Measurements from ENCODE around the gene YPEL3. TPM values are rescaled to one million over a fixed set of nuclear protein-coding genes. Genes with fewer than 3 reads are reported as not detected.
"Not testable (repeated sequence)": the region's sequence is repeated elsewhere in the genome, so short reads cannot be mapped to it uniquely, and the experiment has no call there.

YPEL3 gene
- total RNA-seq, 1 experiment from 2014 or later: 4.8 TPM

DNA sequence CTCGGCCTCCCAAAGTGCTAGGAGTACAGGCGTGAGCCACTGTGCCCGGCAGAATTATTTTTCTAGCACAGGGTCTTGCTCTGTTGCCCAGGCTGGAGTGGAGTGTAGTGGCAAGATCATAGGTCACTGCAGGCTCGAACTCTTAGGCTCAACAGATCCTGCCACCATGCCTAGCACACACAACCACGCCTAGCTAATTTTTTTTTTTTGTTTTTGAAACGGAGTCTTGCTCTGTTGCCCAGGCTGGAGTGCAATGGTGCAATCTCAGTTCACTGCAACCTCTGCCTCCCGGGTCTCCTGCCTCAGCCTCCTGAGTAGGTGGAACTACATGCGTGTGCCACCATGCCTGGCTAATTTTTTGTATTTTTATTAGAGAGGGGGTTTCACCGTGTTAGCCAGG lies 29.7 kb upstream of the YPEL3 start:
- peaks cover 14% of the 10 kb centered on the region for H3K4me1 ChIP-seq (replicated peaks)
- not testable (repeated sequence) for DNase-seq (ENCODE audit: low read depth in 1 of 2, low spot score in 2 of 2)

GRCh38 chr16:30124985-30125379 lies 29.0 kb upstream of the YPEL3 start:
- Histone ChIP-seq H3K9me3 (replicated peaks) (no peaks in the 10 kb centered on the region), H3K4me1 (replicated peaks) (peaks cover 14% of the 10 kb centered on the region), H3K27me3 (replicated peaks) (no peaks in the 10 kb centered on the region), H3K36me3 (no peaks in the 10 kb centered on the region), H3K4me3 (no peak overlapping the region), H3K27ac (no peak overlapping the region)
- DNase-seq (ENCODE audit: low read depth in 1 of 2, low spot score in 2 of 2): no peak

More for the DNA sequence above, 29.7 kb upstream of the YPEL3 start:
- not testable (repeated sequence) for H3K27ac ChIP-seq; H3K36me3 ChIP-seq; H3K4me3 ChIP-seq; H3K27me3 ChIP-seq (replicated peaks); H3K9me3 ChIP-seq (replicated peaks)

DNA sequence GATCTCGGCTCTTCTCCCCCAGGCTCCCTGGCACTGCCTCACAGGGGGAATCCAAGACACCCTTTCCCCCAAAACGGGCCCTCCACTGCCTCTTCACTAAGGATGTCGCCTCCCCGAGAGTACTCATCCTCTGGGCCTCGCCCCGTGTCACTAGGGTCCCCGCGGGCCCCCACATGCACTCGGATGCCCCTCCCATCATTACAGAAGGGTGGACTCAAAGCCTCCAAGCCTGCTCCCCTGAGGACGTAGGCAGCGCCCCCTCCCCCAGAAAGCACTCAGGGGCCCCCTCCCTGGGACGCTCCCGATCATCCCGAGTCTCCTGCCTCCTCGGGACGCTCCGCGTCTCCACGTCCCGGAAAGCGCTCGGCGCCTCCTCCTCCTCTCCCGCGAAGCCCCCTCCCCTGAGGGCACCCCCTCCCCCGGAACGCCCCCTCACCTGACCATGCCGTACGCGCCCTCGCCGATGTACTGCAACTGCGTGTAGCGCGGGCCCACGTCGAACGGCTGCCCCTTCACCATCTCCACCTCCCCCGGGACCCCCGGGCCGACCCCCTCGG lies 26.7 kb upstream of the YPEL3 start:
- no peak overlapping the region for H3K27ac ChIP-seq

GRCh38 chr16:30121741-30122571 lies 25.9 kb upstream of the YPEL3 start:
- no peak for DNase-seq (ENCODE audit: low read depth in 1 of 2, low spot score in 2 of 2)
- Histone ChIP-seq H3K4me3 (peak overlapping the region; percentile 55), H3K27me3 (replicated peaks) (no peaks in the 10 kb centered on the region), H3K4me1 (replicated peaks) (peaks cover 14% of the 10 kb centered on the region), H3K36me3 (peaks cover 9% of the 10 kb centered on the region; the same call in 1 of the 2 replicates), H3K9me3 (replicated peaks) (no peaks in the 10 kb centered on the region), H3K27ac (no peak overlapping the region)

More for the DNA sequence above, 26.7 kb upstream of the YPEL3 start:
- peak overlapping the region; percentile 55 for H3K4me3 ChIP-seq
- no peaks in the 10 kb centered on the region for H3K9me3 ChIP-seq (replicated peaks)
- H3K4me1 ChIP-seq (replicated peaks): peaks cover 14% of the 10 kb centered on the region
- DNase-seq (ENCODE audit: low read depth in 1 of 2, low spot score in 2 of 2): no peak
- H3K36me3 ChIP-seq: peaks cover 5% of the 10 kb centered on the region; the same call in 1 of the 2 replicates
- H3K27me3 ChIP-seq (replicated peaks): no peaks in the 10 kb centered on the region

GRCh38 chr16:30120340-30121105 lies 24.5 kb upstream of the YPEL3 start:
- no peaks in the 10 kb centered on the region for H3K27me3 ChIP-seq (replicated peaks)
- no peak for DNase-seq (ENCODE audit: low read depth in 1 of 2, low spot score in 2 of 2)
- peaks cover 9% of the 10 kb centered on the region; the same call in 1 of the 2 replicates for H3K36me3 ChIP-seq
- H3K27ac ChIP-seq: no peak overlapping the region
- H3K9me3 ChIP-seq (replicated peaks): no peaks in the 10 kb centered on the region
- H3K4me3 ChIP-seq: no peak overlapping the region
- peaks cover 14% of the 10 kb centered on the region for H3K4me1 ChIP-seq (replicated peaks)

- Histone ChIP-seq H3K4me3 (no peak overlapping the region), H3K27ac (no peak overlapping the region), H3K27me3 (replicated peaks) (no peaks in the 10 kb centered on the region), H3K4me1 (replicated peaks) (peaks cover 14% of the 10 kb centered on the region), H3K9me3 (replicated peaks) (no peaks in the 10 kb centered on the region), H3K36me3 (peaks cover 9% of the 10 kb centered on the region; the same call in 1 of the 2 replicates)
- no peak for DNase-seq (ENCODE audit: low read depth in 1 of 2, low spot score in 2 of 2)
Measured at GRCh38 chr16:30119428-30119827, 23.4 kb upstream of the YPEL3 start.

DNA sequence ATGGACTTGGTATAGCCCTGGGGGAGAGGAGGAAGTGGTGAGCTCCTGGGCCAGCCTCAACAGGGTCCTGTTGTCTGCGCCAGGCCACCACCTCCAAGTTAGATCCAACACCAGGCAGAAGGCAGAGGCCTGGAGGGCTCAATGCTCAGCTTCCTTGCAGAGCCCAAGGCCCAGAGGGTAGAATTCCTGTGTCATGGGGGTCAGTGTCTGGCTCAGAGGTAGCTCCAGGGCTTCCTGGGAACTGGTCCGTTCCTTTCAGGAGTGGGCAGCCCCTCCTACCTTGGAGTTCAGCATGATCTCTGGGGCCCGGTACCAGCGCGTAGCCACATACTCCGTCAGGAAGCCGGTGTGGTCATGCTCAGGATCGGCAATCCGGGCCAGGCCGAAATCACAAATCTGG lies 21.8 kb upstream of the YPEL3 start:
- Histone ChIP-seq H3K27me3 (replicated peaks) (no peaks in the 10 kb centered on the region), H3K36me3 (peaks cover 10% of the 10 kb centered on the region; the same call in 1 of the 2 replicates), H3K4me1 (replicated peaks) (peaks cover 9% of the 10 kb centered on the region), H3K27ac (no peak overlapping the region), H3K4me3 (no peak overlapping the region), H3K9me3 (replicated peaks) (no peaks in the 10 kb centered on the region)
- DNase-seq (ENCODE audit: low read depth in 1 of 2, low spot score in 2 of 2): no peak

DNA sequence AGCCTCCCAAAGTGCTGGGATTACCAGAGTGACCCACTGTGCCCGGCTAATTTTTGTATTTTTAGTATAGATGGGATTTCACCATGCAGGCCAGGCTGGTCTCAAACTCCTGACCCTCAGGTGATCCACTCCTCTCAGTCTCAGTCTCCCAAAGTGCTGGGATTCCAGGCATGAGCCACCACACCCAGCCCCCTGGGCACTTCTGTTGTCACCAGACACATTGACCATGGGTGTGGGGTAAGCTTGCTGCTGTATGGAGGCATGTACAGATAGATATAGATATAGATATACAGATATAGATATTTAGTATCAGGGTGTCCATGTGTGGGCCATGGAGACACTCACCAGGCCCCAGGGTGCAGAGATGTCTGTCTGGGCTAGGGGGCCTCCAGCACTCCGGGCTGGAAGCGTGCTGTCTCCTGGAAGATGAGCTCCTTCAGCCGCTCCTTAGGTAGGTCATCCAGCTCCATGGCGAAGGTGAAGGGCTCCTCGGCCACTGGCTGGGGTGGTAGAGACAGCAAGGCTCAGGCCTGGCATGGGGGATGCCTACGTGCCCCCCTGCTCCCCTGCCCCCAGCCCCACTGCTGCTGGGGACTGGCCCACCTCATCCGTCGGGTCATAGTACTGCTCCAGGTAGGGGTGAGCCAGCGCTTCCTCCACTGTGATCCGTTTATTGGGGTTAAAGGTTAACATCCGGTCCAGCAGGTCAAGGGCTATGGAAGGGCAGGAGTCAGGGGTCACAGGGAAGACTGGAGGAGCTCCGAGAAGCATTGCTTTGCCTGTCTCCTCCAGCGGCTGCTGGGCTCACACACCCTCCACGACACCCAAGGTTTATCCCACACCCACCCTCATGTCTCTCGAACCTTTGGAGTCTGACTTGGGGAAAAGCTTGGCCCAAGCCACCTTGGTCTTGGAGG lies 20.5 kb upstream of the YPEL3 start:
- no peak for DNase-seq (ENCODE audit: low read depth in 1 of 2, low spot score in 2 of 2)
- H3K36me3 ChIP-seq: peaks cover 17% of the 10 kb centered on the region; the same call in 1 of the 2 replicates

DNA sequence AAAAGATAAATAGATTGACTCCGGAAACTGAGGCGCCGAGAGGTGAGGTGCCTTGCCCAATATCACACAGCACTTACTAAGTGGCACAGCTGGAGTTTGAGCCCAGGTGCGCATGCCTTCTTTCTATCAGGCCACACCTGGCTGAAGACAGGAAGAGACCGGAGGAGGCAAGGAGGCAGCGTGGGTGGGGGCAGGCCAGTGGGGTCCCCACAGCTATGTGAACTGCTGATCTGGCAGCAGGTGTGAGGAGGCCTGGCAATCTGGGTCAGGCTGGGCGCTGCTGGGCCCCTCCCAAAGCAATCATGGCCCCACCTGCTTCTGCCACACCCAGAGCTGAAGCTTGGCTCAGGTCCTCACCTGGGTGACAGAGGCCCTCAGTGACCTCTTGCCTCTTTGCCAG lies 19.2 kb upstream of the YPEL3 start:
- no peak for DNase-seq (ENCODE audit: low read depth in 1 of 2, low spot score in 2 of 2)
- H3K27me3 ChIP-seq (replicated peaks): no peaks in the 10 kb centered on the region
- no peaks in the 10 kb centered on the region for H3K9me3 ChIP-seq (replicated peaks)
- no peak overlapping the region for H3K27ac ChIP-seq
- H3K4me1 ChIP-seq (replicated peaks): no peaks in the 10 kb centered on the region
- H3K36me3 ChIP-seq: peaks cover 17% of the 10 kb centered on the region; the same call in 1 of the 2 replicates
- H3K4me3 ChIP-seq: no peak overlapping the region

More for the DNA sequence above, 20.5 kb upstream of the YPEL3 start:
- Histone ChIP-seq H3K4me1 (replicated peaks) (no peaks in the 10 kb centered on the region), H3K27me3 (replicated peaks) (no peaks in the 10 kb centered on the region), H3K4me3 (no peak overlapping the region), H3K27ac (no peak overlapping the region), H3K9me3 (replicated peaks) (no peaks in the 10 kb centered on the region)

DNA sequence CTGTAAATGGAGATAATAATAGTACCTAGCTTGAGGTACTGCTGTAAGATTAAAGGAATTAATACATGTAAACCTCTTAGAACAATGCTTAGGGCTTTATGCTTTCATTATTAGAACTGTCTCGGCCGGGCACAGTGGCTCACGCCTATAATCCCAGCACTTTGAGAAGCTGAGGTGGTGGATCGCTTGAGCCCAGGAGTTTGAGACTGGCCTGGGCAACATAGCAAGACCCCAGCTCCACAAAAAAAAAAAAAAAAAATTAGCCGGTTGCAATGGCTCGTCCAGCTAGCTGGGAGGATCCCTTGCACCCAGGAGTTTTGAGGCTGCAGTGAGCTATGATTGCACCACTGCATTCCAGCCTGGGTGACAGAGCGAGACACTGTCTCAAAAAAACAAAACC lies 18.8 kb upstream of the YPEL3 start:
- H3K4me1 ChIP-seq (replicated peaks); H3K27ac ChIP-seq; H3K4me3 ChIP-seq; H3K9me3 ChIP-seq (replicated peaks); H3K27me3 ChIP-seq (replicated peaks); DNase-seq (ENCODE audit: low read depth in 1 of 2, low spot score in 2 of 2): not testable (repeated sequence)
- H3K36me3 ChIP-seq: peaks cover 17% of the 10 kb centered on the region; the same call in 1 of the 2 replicates

- Histone ChIP-seq H3K4me3 (no peak overlapping the region), H3K36me3 (peaks cover 17% of the 10 kb centered on the region; the same call in 1 of the 2 replicates), H3K9me3 (replicated peaks) (no peaks in the 10 kb centered on the region), H3K4me1 (replicated peaks) (no peaks in the 10 kb centered on the region), H3K27me3 (replicated peaks) (no peaks in the 10 kb centered on the region), H3K27ac (no peak overlapping the region)
- DNase-seq (ENCODE audit: low read depth in 1 of 2, low spot score in 2 of 2): no peak
Measured at GRCh38 chr16:30114411-30114810, 18.4 kb upstream of the YPEL3 start.

- H3K4me3 ChIP-seq: no peak overlapping the region
- no peaks in the 10 kb centered on the region for H3K27me3 ChIP-seq (replicated peaks)
- peaks cover 17% of the 10 kb centered on the region; the same call in 1 of the 2 replicates for H3K36me3 ChIP-seq
- no peak overlapping the region for H3K27ac ChIP-seq
- H3K9me3 ChIP-seq (replicated peaks): no peaks in the 10 kb centered on the region
- H3K4me1 ChIP-seq (replicated peaks): no peaks in the 10 kb centered on the region
- DNase-seq (ENCODE audit: low read depth in 1 of 2, low spot score in 2 of 2): no peak
Measured at GRCh38 chr16:30113711-30114333, 17.8 kb upstream of the YPEL3 start.

Data from SJSA1 (cell line).